Kidney (tissue), 14 donors: ENCODE results near the gene DOC2B. TPM values are rescaled to one million over a fixed set of nuclear protein-coding genes. Genes with fewer than 3 reads are reported as not detected.
A peak's percentile ranks its signal among the peaks of the same experiment; 100 is the strongest.
"Not testable (repeated sequence)": the region's sequence is repeated elsewhere in the genome, so short reads cannot be mapped to it uniquely, and the experiment has no call there.

Source experiments
- DNase-seq, 5 donors: peaks; one replicate each; pipeline ENCODE4 v3.0.0-alpha.2; 2013 to 2020
- FAIRE-seq: peaks from 2 replicates; lab custom pipeline; 2012; peaks lifted over from hg19 to GRCh38; lab: Jason Lieb, UNC
- H3K27ac ChIP-seq, 2 donors: one replicate each; pipeline ENCODE4 v1.7.0; 2013; ENCODE audit warnings: low read depth in 2 of 2, low read length in 2 of 2, inconsistent platforms in 1 of 2
- H3K27me3 ChIP-seq: one replicate; pipeline ENCODE4 v1.7.1; 2013; ENCODE audit warnings: low read length, inconsistent platforms; ENCODE audit not compliant: control insufficient read depth, insufficient read depth
- H3K36me3 ChIP-seq, 3 donors: one replicate each; pipeline versions ENCODE4 v1.7.0 to v1.7.1; 2013; ENCODE audit warnings: low read length in 3 of 3, control low read depth in 1 of 3, inconsistent platforms in 1 of 3; ENCODE audit not compliant: insufficient read depth in 3 of 3, control insufficient read depth in 2 of 3
- H3K4me1 ChIP-seq, 3 donors: one replicate each; pipeline versions ENCODE4 v1.7.0 to v1.7.1; 2013; ENCODE audit warnings: low read length in 3 of 3, inconsistent platforms in 1 of 3, low read depth in 1 of 3; ENCODE audit not compliant: control insufficient read depth in 2 of 3, insufficient read depth in 2 of 3
- H3K4me3 ChIP-seq, 3 donors: one replicate each; pipeline versions ENCODE4 v1.7.0 to v1.8.1; 2013; ENCODE audit warnings: low read length in 3 of 3, control low read depth in 1 of 3, inconsistent platforms in 1 of 3
- H3K9ac ChIP-seq, 3 donors: one replicate each; pipeline versions ENCODE4 v1.7.0 to v1.7.1; 2013; ENCODE audit warnings: low read length in 3 of 3, control low read depth in 1 of 3, inconsistent platforms in 1 of 3
- H3K9me3 ChIP-seq, 3 donors: one replicate each; pipeline versions ENCODE4 v1.7.0 to v1.7.1; 2013; ENCODE audit warnings: low read length in 3 of 3, control low read depth in 1 of 3, inconsistent platforms in 1 of 3; ENCODE audit not compliant: control insufficient read depth in 2 of 3, insufficient read depth in 1 of 3
- CTCF ChIP-seq: IDR thresholded peaks from 3 replicates; pipeline ENCODE4 v1.5.1; 2012; ENCODE audit warnings: mild to moderate bottlenecking, moderate library complexity, borderline replicate concordance; ENCODE audit not compliant: insufficient read depth; ENCODE audit errors: extremely low read depth
- intact Hi-C: fragments of 100-400 bp; cut with DNase I; formaldehyde crosslinking; loops from one replicate; pipeline ENCODE4 v1.11.1; 2022
- polyA plus RNA-seq: library from polyadenylated mRNA; stranded (reverse); fragments of 350-450 nt; fragmentation: Illumina TruSeq; extraction: RNeasy Lipid Tissue Mini Kit (QIAGEN cat#74804); gene quantifications from one replicate; pipeline ENCODE4 v1.2.3, GENCODE V29; 2014; ENCODE audit warnings: low read depth, low replicate concordance; ENCODE audit not compliant: insufficient read depth
- total RNA-seq: library from RNA; stranded (reverse); fragmentation: NEBNext Ultra II Directional; extraction: Animal tissue kit (Norgen Biotek cat#: 25700); gene quantifications from one replicate; pipeline ENCODE4 v1.2.1, GENCODE V29; 2021
- donor health status: control.
- donor health status: control.
- donor health status: control.
- donor health status: control.
- donor health status: control.
- donor health status: DM: yes; HTN: yes; CAD: no.
- donor health status: Normal renal cell carcinoma (clear cell type).

The DOC2B gene
- total and polyA plus RNA-seq, 2 donors from 2014 or later = 4.2 to 21.6 TPM

GRCh38 chr17:136531-136930 is 44.9 kb downstream of the DOC2B start:
- H3K36me3 ChIP-seq, H3K4me1 ChIP-seq, FAIRE-seq, H3K27ac ChIP-seq, H3K9ac ChIP-seq, H3K27me3 ChIP-seq, H3K9me3 ChIP-seq, intact Hi-C loops, H3K4me3 ChIP-seq: not testable (repeated sequence)
- DNase-seq = peak in 1 of 5 donors; percentile 38
- TF ChIP-seq CTCF = peak; percentile 59

GRCh38 chr17:135895-136294 is 45.6 kb downstream of the DOC2B start:
- H3K27me3 ChIP-seq, H3K36me3 ChIP-seq, DNase-seq, H3K9ac ChIP-seq, FAIRE-seq, intact Hi-C loops, H3K4me3 ChIP-seq, H3K27ac ChIP-seq, H3K9me3 ChIP-seq, H3K4me1 ChIP-seq: not testable (repeated sequence)

GRCh38 chr17:135022-135421 is 46.4 kb downstream of the DOC2B start:
- FAIRE-seq, H3K27ac ChIP-seq, intact Hi-C loops: not testable (repeated sequence)

GRCh38 chr17:134332-134785 is 47.1 kb downstream of the DOC2B start:
- H3K27me3 ChIP-seq, H3K36me3 ChIP-seq, intact Hi-C loops, H3K9ac ChIP-seq, H3K9me3 ChIP-seq, FAIRE-seq, H3K4me3 ChIP-seq, H3K4me1 ChIP-seq, H3K27ac ChIP-seq: not testable (repeated sequence)
- peak in 1 of 5 donors; percentile 54 for DNase-seq

More at GRCh38 chr17:135022-135421, 46.4 kb downstream of the DOC2B start:
- not testable (repeated sequence) for H3K9ac ChIP-seq, H3K4me3 ChIP-seq, H3K36me3 ChIP-seq, H3K9me3 ChIP-seq, H3K27me3 ChIP-seq, H3K4me1 ChIP-seq
- peak in 1 of 5 donors; percentile 44 for DNase-seq

GRCh38 chr17:133932-134331 is 47.5 kb downstream of the DOC2B start:
- H3K9me3 ChIP-seq, H3K27ac ChIP-seq, intact Hi-C loops, H3K4me3 ChIP-seq, H3K9ac ChIP-seq, H3K27me3 ChIP-seq, H3K4me1 ChIP-seq, H3K36me3 ChIP-seq, FAIRE-seq: not testable (repeated sequence)
- DNase-seq = peak in 2 of 5 donors; percentile 34 to 71

- H3K4me1 ChIP-seq, intact Hi-C loops, H3K9me3 ChIP-seq, H3K9ac ChIP-seq, FAIRE-seq, H3K4me3 ChIP-seq, H3K27me3 ChIP-seq, H3K27ac ChIP-seq, H3K36me3 ChIP-seq: not testable (repeated sequence)
- DNase-seq = peak in 1 of 5 donors; percentile 48
These were observed 63.0 kb downstream of the DOC2B start for GRCh38 chr17:118339-118917.

GRCh38 chr17:113111-113510 is 68.3 kb downstream of the DOC2B start:
- FAIRE-seq, H3K27ac ChIP-seq, intact Hi-C loops, H3K4me1 ChIP-seq, H3K27me3 ChIP-seq, H3K9ac ChIP-seq, H3K4me3 ChIP-seq, H3K36me3 ChIP-seq, H3K9me3 ChIP-seq, DNase-seq: not testable (repeated sequence)
